Measurements from ENCODE around the gene TMEM198. TPM values are rescaled to one million over a fixed set of nuclear protein-coding genes. Genes with fewer than 3 reads are reported as not detected.

The TMEM198 gene
- total and polyA plus RNA-seq, 9 of the 15 experiments (the other 6 are each of a cell fraction or from before 2014, with no cell fraction given) = 0.03 to 3.8 (median 1.0) TPM

GRCh38 chr2:219514196-219514761 lies 29.5 kb upstream of the TMEM198 start, which contains the start of gene ASIC4 (continued):
- TF ChIP-seq ARID3A (IDR thresholded peaks at IDR 0.05; ENCODE audit: borderline replicate concordance, low read depth, low read length) (no peak), CTCF (IDR thresholded peaks at IDR 0.05 in 2 of 3, conservative IDR thresholded peaks at IDR 0.05 in 1 of 3; ENCODE audit: insufficient read depth in 2 of 3, low read depth in 1 of 3, low read length in 3 of 3) (no peak), TFAM (CRISPR knock-in tag; conservative IDR thresholded peaks at IDR 0.05) (no peak), TAF15 (IDR thresholded peaks at IDR 0.05; ENCODE audit: low read depth, low read length) (no peak), HDAC8 (tag; IDR thresholded peaks at IDR 0.05) (no peak), L3MBTL2 (IDR thresholded peaks at IDR 0.05) (peak; percentile 93), ZNF518B (CRISPR knock-in tag; IDR thresholded peaks at IDR 0.05) (no peak), MED1 (CRISPR knock-in tag; IDR thresholded peaks at IDR 0.05; ENCODE audit: borderline replicate concordance) (no peak), MCM5 (IDR thresholded peaks at IDR 0.05; ENCODE audit: low read depth) (no peak), ZNF507 (tag; conservative IDR thresholded peaks at IDR 0.05) (no peak), SREBF2 (CRISPR knock-in tag; IDR thresholded peaks at IDR 0.05) (no peak), AFF4 (CRISPR knock-in tag; IDR thresholded peaks at IDR 0.05) (no peak; the same call in 1 of the 2 replicates), ZFX (CRISPR knock-in tag; IDR thresholded peaks at IDR 0.05) (no peak), ZNF79 (CRISPR knock-in tag; IDR thresholded peaks at IDR 0.05; ENCODE audit: low read depth) (no peak), EWSR1 (IDR thresholded peaks at IDR 0.05; ENCODE audit: borderline replicate concordance, low read depth, partially characterized antibody) (no peak), ZNF551 (CRISPR knock-in tag; IDR thresholded peaks at IDR 0.05) (no peak), ZNF324 (CRISPR knock-in tag; IDR thresholded peaks at IDR 0.05) (no peak)

All from K562 (cell line).